ENCODE results near the gene RBM10.

RBM10 gene

DNA sequence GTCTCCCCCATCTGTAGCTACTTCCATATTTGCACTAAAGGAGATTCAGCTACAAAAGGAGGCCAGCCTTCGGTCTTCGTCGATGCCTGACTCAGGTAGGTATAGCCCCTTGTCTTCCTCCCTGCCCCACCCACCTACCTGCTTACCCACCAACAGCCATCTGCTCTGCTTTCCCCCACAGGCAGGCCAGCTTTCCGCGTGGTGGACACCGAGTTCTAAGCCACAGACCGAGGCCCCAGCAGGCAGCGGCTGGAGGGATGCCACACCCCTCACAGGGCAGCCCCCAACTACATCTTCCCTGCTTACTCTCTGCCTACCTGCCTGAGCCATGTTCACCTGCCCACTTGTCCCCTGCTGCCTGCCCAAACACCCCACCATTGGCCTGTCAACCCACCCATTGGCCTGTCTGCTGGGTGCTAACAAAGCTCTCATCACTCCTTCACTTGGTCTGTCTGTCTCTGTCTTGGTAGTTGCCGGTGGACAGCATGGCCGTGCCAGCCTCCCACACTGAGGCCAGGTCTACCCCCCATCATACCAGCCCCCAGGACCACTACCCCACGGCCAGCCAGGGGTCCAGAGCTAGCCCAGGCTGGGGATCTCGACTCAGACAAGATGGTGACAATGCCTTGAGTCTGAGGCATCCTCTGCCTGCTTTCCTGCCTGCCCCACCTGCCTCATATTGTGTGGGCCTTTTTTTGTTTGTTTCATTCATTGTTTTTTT lies 83.7 kb downstream of the RBM10 start:
- H3K36me3 ChIP-seq (ENCODE audit: control insufficient read depth, insufficient read depth, low read length): no peaks in the 10 kb centered on the region
- H3K27ac ChIP-seq: no peak overlapping the region
- H3K27me3 ChIP-seq (ENCODE audit: control insufficient read depth, insufficient read depth, low read length): no peaks in the 10 kb centered on the region
- H3K4me1 ChIP-seq: peaks cover 4% of the 10 kb centered on the region
- no peak overlapping the region for H2AFZ ChIP-seq
- H3K4me2 ChIP-seq (ENCODE audit: low read length): no peak overlapping the region
- no peak overlapping the region for H3K4me3 ChIP-seq (ENCODE audit: low read depth, low read length)
- H3K9ac ChIP-seq: no peak overlapping the region
- TF ChIP-seq, protein P1, sequence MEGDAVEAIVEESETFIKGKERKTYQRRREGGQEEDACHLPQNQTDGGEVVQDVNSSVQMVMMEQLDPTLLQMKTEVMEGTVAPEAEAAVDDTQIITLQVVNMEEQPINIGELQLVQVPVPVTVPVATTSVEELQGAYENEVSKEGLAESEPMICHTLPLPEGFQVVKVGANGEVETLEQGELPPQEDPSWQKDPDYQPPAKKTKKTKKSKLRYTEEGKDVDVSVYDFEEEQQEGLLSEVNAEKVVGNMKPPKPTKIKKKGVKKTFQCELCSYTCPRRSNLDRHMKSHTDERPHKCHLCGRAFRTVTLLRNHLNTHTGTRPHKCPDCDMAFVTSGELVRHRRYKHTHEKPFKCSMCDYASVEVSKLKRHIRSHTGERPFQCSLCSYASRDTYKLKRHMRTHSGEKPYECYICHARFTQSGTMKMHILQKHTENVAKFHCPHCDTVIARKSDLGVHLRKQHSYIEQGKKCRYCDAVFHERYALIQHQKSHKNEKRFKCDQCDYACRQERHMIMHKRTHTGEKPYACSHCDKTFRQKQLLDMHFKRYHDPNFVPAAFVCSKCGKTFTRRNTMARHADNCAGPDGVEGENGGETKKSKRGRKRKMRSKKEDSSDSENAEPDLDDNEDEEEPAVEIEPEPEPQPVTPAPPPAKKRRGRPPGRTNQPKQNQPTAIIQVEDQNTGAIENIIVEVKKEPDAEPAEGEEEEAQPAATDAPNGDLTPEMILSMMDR (IDR thresholded peaks at IDR 0.05): no peak
- peaks cover 3% of the 10 kb centered on the region for H3K79me2 ChIP-seq
- no peaks in the 10 kb centered on the region for H3K9me3 ChIP-seq (ENCODE audit: control insufficient read depth, low read length)

DNA sequence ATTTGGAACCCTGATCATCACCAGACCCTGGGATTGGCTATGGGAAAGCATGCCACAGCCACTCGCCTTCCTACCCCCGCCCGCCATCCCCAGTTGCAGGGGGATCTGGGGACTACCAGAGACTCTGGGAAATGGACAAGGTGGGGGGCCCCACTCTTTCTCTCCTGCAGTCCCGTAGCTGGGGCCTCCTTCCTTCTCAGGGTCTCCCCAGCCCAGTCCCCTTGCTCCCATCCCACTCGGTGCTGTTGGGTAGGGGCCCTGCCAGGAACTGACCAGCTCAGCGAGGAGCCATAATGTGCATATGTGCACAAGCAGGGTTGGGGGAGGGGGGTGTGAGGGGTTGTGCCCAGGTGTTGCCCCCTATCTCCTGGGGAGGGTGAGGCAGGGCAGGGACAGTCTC lies 84.4 kb downstream of the RBM10 start:
- H3K27ac ChIP-seq: no peak overlapping the region
- no peak overlapping the region for H3K9ac ChIP-seq
- no peak overlapping the region for H3K4me3 ChIP-seq (ENCODE audit: low read depth, low read length)
- no peak overlapping the region for H3K4me2 ChIP-seq (ENCODE audit: low read length)
- TF ChIP-seq, protein P1 (IDR thresholded peaks at IDR 0.05): no peak
- no peak overlapping the region for H2AFZ ChIP-seq
- H3K36me3 ChIP-seq (ENCODE audit: control insufficient read depth, insufficient read depth, low read length): no peaks in the 10 kb centered on the region
- no peaks in the 10 kb centered on the region for H3K9me3 ChIP-seq (ENCODE audit: control insufficient read depth, low read length)
- H3K79me2 ChIP-seq: peaks cover 3% of the 10 kb centered on the region
- no peaks in the 10 kb centered on the region for H3K27me3 ChIP-seq (ENCODE audit: control insufficient read depth, insufficient read depth, low read length)
- H3K4me1 ChIP-seq: peaks cover 4% of the 10 kb centered on the region

- no peak overlapping the region for H3K9ac ChIP-seq
- H3K9me3 ChIP-seq (ENCODE audit: control insufficient read depth, low read length): no peaks in the 10 kb centered on the region
- no peak overlapping the region for H3K4me2 ChIP-seq (ENCODE audit: low read length)
- no peak overlapping the region for H3K27ac ChIP-seq
- H3K4me3 ChIP-seq (ENCODE audit: low read depth, low read length): no peak overlapping the region
- H3K27me3 ChIP-seq (ENCODE audit: control insufficient read depth, insufficient read depth, low read length): no peaks in the 10 kb centered on the region
- H2AFZ ChIP-seq: no peak overlapping the region
- no peaks in the 10 kb centered on the region for H3K36me3 ChIP-seq (ENCODE audit: control insufficient read depth, insufficient read depth, low read length)
- H3K4me1 ChIP-seq: peaks cover 4% of the 10 kb centered on the region
- peaks cover 3% of the 10 kb centered on the region for H3K79me2 ChIP-seq
- TF ChIP-seq, protein P1 (IDR thresholded peaks at IDR 0.05): no peak
Measured at GRCh38 chrX:47230136-47230868, 85.3 kb downstream of the RBM10 start.

DNA sequence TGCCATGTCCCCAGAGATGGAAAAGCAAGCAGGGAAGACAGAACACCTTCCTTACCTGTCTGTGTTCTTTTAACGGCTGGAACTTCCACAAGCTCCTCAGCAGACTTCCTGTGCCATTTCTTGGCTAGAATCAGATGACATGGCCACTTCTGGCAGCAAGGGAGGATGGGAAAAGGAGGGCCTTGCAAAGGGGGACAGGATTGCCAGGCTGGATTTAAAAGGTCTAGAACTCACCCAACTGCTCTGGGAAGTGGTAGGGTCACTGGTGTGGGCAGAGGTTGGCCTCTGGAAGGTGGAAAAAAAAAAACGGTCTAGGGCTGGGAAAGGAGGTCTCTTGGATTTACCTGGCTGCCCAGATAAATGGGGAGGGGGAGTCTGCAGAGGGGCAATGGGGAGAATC lies 86.1 kb downstream of the RBM10 start:
- H2AFZ ChIP-seq: no peak overlapping the region
- H3K79me2 ChIP-seq: peaks cover 3% of the 10 kb centered on the region
- no peak overlapping the region for H3K9ac ChIP-seq
- H3K4me1 ChIP-seq: peaks cover 4% of the 10 kb centered on the region
- TF ChIP-seq, protein P1 (IDR thresholded peaks at IDR 0.05): no peak
- no peak overlapping the region for H3K4me3 ChIP-seq (ENCODE audit: low read depth, low read length)
- H3K9me3 ChIP-seq (ENCODE audit: control insufficient read depth, low read length): no peaks in the 10 kb centered on the region
- no peak overlapping the region for H3K4me2 ChIP-seq (ENCODE audit: low read length)
- no peaks in the 10 kb centered on the region for H3K27me3 ChIP-seq (ENCODE audit: control insufficient read depth, insufficient read depth, low read length)
- no peaks in the 10 kb centered on the region for H3K36me3 ChIP-seq (ENCODE audit: control insufficient read depth, insufficient read depth, low read length)
- no peak overlapping the region for H3K27ac ChIP-seq

All from parathyroid adenoma (tissue), 2 donors.